Kidney epithelial cell (primary cell): ENCODE results near the gene AP3B1. TPM values are rescaled to one million over a fixed set of nuclear protein-coding genes. Genes with fewer than 3 reads are reported as not detected.

Experiments
- DNase-seq: peaks from one replicate; pipeline ENCODE4 v3.0.0-alpha.2; 2010; ENCODE audit warnings: low read depth
- H3K27me3 ChIP-seq: 2 replicates; pipeline ENCODE4 v1.6.0; 2011; ENCODE audit warnings: low read length; ENCODE audit not compliant: control insufficient read depth, insufficient read depth
- H3K36me3 ChIP-seq: 2 replicates; pipeline ENCODE4 v1.5.1; 2011; ENCODE audit warnings: low read length; ENCODE audit not compliant: control insufficient read depth, insufficient read depth
- H3K4me3 ChIP-seq: 2 replicates; pipeline ENCODE4 v1.5.1; 2011; ENCODE audit warnings: low read depth, mild to moderate bottlenecking, control low read depth, low read length
- CTCF ChIP-seq: IDR thresholded peaks from 2 replicates; pipeline ENCODE4 v1.5.1; 2011; ENCODE audit warnings: mild to moderate bottlenecking, moderate library complexity, low read length, control low read depth, inconsistent platforms; ENCODE audit not compliant: insufficient read depth, poor library complexity, severe bottlenecking
- total RNA-seq: library from RNA; depleted of rRNA; stranded (reverse); fragments of >200 nt; gene quantifications from 2 replicates; pipeline ENCODE4 v1.2.3, GENCODE V29; 2015

The AP3B1 gene
- total RNA-seq, 1 donor from 2014 or later: 36.4 TPM

- TF ChIP-seq CTCF: no peak
- Histone ChIP-seq H3K4me3 (no peak overlapping the region), H3K36me3 (no peaks in the 10 kb centered on the region), H3K27me3 (no peaks in the 10 kb centered on the region)
- DNase-seq: no peak
Observed at GRCh38 chr5:78065663-78066062, 228.8 kb downstream of the AP3B1 start.

DNA sequence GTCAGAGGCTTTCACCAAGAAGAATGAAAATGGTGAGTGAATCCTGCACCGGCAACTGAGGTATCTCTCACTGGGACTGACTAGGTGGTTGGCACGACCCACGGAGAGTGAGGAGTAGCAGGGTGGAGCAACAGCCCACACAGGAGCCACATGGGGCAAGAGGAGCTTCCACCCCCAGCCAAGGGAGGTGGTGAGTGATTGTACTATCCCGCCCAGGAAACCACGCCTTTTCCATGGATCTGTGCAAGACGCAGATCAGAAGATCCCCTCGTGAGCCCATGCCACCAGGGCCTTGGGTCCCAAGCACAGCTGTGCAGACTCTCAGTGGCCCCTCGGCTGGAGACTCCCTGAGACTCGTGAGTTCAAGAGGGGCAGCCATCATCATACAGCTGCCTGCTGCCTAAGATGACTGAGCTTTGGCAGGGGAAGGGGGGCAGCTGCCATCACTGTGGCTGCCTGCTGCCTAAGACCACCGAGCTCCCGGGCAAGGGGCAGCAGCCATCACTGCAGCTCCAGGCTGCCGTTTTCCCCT lies 229.5 kb downstream of the AP3B1 start:
- TF ChIP-seq CTCF: no peak
- H3K27me3 ChIP-seq: no peaks in the 10 kb centered on the region
- no peak for DNase-seq

DNA sequence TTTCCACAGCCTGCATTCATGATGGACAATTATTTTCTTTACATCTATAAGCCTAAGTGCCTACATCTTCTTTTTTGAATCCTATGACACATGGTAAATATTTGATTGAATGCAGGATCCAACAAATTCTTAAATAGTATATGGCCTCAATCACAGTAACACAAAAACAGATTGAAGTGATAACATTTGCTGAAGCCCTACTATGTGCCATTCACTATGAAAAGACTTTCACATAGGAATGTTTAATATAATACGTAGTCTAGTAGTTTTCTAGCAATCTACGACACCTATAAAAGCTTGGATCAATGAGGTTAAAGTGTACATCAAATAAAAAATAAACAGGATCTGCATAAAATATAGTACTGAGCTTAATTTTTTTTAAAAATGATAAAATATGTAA lies 231.0 kb downstream of the AP3B1 start:
- no peak for TF ChIP-seq CTCF
- Histone ChIP-seq H3K4me3 (no peak overlapping the region), H3K27me3 (no peaks in the 10 kb centered on the region), H3K36me3 (no peaks in the 10 kb centered on the region)
- DNase-seq: no peak

More for the DNA sequence above, 229.5 kb downstream of the AP3B1 start:
- Histone ChIP-seq H3K4me3 (no peak overlapping the region), H3K36me3 (no peaks in the 10 kb centered on the region)

- Histone ChIP-seq H3K27me3 (no peaks in the 10 kb centered on the region), H3K4me3 (no peak overlapping the region), H3K36me3 (no peaks in the 10 kb centered on the region)
- TF ChIP-seq CTCF: no peak
- DNase-seq: no peak
Observed at GRCh38 chr5:78062645-78063044, 231.9 kb downstream of the AP3B1 start.

GRCh38 chr5:78060421-78060820 lies 234.1 kb downstream of the AP3B1 start:
- DNase-seq: no peak
- H3K4me3 ChIP-seq: no peak overlapping the region
- H3K27me3 ChIP-seq: no peaks in the 10 kb centered on the region
- no peak for TF ChIP-seq CTCF
- H3K36me3 ChIP-seq: no peaks in the 10 kb centered on the region

- DNase-seq: no peak
- TF ChIP-seq CTCF: no peak
Observed at GRCh38 chr5:78058625-78059024, 235.9 kb downstream of the AP3B1 start.

More at GRCh38 chr5:78058625-78059024, 235.9 kb downstream of the AP3B1 start:
- Histone ChIP-seq H3K27me3 (no peaks in the 10 kb centered on the region), H3K4me3 (no peak overlapping the region), H3K36me3 (no peaks in the 10 kb centered on the region)
